Astrocyte of the hippocampus (primary cell): ENCODE results near the gene FOXJ3.

Experiments used
- DNase-seq: peaks from one replicate; pipeline ENCODE4 v3.0.0; 2011; ENCODE audit warnings: low read depth, low spot score

The FOXJ3 gene

GRCh38 chr1:42144711-42145388, 190.2 kb downstream of the FOXJ3 start:
- no peak for DNase-seq

DNA sequence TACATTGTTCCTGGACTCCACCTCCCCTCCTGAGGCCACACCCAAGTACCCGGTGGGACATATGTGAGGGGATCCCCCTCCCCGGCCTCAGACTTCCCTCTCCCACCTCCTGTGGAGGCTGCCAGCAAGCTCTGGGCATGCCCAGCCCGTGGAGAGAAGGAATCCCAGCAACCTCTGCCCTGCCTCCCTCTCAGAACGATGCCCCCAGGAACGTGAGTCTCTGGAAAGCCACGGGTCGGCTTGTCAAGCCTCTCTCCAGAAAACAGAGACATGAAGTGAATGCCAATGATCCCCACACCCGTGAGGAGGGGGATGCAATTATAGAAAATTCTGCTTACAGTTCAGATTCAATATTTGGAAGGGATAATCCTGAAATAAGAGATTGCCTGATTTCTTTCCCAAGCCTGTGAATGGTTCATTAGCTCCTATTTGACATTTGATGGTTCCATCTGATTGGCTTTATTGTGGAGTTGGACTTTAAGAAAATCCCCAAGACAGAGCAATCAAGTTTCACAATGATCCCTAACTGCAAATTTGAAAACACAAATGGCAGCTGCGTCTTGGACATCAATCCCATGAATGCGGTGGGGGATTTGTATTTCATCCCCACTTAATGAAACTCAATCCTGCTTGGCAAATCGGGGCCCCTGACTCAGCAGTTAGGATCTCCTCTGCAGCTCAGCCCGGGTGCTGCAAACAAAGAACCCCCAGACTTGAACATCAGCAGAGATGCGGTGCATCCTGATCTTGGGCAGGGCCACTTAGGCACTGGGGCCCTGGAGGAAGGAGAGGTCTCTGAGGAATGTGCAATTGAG, 190.9 kb downstream of the FOXJ3 start:
- no peak for DNase-seq

DNA sequence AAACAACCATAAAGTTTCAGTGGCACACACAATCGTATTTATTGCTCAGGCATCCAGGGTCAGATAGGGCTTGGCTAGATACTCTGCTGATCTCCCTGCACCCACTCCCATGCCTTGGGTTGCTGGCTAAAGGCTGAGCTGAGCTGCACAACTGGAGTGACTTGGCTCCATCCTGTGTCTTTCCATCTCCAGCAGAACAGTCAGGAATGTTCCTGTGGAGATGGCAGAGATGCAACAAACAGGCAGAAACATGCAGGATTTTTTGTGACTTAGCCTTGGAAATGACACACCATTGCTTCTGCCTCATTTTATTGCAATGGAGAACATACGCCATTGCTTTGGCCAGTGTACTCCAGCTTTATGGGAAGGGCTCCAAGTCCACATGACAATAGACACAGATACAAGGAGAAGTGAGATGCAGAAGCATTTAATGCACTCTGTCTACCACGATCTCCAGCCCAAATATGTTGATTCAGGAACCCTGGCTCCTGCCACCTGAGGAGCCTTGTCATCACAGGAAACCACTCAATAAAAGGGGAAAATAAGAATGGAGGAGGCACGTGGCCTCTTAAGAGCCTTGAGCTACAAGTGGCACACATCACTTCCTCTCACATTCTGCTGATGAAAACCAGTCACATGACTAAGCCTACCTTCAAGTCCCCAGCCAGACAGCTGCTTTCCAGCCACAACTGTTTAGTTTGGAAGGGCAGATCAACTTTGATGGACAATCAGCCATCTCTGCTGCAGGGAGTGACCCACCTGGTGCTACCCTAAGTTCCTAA, 191.9 kb downstream of the FOXJ3 start:
- no peak for DNase-seq

DNA sequence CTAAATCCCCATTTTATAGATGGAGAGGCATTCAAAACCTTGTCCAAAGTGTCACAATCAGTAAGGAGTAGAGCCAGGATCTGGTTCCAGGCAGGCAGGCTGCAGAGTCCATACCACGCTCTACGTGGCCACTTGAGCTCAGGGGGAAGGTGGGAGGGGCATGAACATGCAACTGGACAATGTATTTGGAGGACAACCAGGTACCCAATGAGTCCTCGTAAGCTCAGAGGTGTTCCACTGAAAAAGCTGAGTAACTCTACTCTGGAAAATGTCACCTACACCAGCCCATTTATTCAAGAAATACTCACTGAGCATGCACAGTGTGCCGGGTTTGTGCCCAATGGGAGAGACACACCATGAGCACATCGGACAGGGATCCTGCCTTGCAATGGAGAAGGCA, 193.1 kb downstream of the FOXJ3 start:
- DNase-seq = no peak

GRCh38 chr1:42140191-42140590, 194.8 kb downstream of the FOXJ3 start:
- DNase-seq = no peak

GRCh38 chr1:42139444-42139843, 195.6 kb downstream of the FOXJ3 start:
- DNase-seq = no peak

DNA sequence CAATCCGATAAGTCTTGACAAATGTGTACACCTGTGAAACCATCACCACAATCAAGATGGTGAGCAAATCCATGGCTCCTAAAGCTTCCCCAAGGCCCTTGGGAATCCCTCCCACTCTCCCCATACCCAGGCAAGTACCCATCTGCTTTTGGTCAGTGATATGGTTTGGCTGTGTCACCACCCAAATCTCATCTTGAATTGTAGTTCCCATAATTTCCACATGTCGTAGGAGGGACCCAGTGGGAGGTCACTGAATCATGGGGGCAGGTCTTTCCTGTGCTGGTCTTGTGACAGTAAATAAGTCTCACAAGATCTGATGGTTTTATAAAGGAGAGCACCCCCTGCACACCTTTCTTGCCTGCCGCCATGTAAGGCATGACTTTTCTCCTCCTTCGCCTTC, 196.4 kb downstream of the FOXJ3 start:
- no peak for DNase-seq

DNA sequence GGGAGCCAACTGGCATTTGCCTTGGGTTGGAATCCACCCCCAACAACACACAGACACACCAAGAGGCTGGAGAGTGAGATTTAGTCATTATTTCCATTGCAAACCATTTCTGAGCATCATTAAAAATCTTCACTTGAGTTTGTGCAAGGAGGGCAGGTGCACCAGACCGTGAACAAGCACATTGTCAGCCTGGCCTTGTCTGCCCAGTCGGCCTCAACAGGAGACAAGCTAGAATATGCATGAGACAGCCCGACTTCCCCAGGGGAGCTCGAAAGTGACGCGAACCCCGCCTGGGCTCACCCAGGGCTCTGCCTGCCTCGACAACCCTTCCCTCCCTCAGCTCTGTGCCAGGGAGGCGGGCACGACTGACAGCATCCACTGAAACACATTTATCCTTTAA, 197.3 kb downstream of the FOXJ3 start:
- DNase-seq = peak; percentile 77

DNA sequence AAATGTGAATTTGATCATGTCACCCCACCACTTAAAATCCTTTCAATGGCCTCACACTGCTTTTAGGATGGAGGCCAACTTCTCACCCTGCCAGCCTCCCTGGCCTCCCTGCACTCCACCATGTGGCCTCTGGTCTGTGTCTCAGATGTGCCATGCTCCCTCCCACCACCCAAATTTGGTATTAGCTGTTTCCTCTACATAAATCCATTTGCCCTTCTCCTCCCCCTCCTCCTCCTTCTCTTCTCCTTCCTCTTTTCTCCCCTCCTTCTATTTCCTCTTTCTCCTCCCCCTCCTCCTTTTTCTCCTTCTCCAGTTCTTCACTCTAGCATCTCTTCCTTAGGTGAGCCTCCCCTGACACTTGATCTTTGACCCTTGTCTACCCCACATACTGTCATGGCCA, 198.6 kb downstream of the FOXJ3 start:
- DNase-seq = no peak

GRCh38 chr1:42135426-42135825, 199.6 kb downstream of the FOXJ3 start:
- DNase-seq = no peak

DNA sequence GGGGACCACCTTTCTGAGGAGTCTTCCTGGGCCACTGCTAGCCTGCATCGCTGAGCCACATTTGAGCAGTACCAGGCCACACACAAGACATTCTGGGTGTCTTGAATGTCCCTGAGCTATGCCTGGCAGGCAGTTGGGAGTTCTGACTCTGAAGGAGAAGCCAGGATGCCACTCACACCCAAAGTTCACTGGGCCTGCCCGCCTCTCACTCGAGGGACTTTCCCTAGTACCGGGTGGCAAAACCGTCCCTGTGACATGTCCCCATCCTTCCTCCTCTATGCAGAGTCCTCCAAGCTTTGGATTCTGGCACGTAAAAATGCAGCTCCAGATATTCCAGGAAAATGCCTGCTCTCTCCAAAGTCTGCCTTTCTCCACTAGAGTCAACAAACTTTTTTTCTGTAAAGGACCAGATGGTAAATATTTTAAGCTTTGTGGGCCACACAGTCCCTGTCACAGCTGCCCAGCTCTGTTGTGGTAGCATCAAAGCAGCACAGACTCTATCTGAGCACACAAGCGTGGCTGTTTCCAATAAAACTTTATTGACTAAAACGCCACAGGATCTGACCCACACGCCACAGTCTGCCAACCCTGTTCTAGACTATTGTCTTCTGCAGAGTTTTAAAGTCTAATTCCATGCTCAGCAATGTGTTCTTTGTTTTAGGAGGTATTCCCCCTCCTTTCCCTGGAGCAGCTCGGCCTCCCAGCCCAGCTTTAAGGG, 201.1 kb downstream of the FOXJ3 start:
- DNase-seq = no peak

DNA sequence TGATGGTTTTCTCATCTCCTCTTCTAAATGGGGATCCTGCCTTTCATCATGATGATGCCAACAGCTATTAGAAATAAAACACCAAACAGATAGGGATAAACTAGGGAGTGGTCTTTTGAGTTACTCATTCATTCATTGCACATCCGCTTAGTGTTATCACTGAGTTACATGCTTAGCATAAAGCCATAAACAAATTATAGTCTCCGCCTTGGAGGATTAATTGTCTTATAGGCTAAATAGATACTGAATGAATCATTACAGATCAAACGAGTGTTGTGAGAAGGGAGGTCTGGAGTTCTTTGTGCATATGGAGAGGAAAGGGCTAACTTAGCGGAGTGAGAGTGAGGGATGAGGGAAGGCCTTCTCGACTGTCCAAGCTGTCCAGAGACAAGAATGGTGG, 201.6 kb downstream of the FOXJ3 start:
- DNase-seq = no peak

GRCh38 chr1:42130061-42130660, 204.9 kb downstream of the FOXJ3 start:
- no peak for DNase-seq

GRCh38 chr1:42128964-42129363, 206.1 kb downstream of the FOXJ3 start:
- DNase-seq = no peak

DNA sequence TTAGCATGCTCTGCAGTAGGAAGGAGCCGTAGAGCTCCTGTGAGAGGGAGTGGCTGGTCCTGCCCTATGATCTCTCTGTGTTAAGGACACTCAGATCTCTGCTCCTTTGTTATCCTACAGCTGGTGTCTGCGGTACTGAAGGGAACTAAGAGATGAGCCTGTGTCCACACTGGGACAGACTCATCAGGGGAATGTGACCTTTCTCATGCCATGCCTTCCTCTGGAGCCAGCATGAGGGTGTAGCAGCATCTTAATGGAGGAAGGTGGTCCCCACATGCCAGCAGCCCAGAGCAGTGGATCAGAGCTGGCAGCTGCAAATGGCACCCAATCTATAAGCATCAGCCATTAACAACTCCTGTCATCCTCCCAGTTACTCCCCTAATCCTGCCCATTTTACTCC, 206.5 kb downstream of the FOXJ3 start:
- no peak for DNase-seq

GRCh38 chr1:42127767-42128166, 207.3 kb downstream of the FOXJ3 start:
- no peak for DNase-seq
